ENCODE results near the gene DNAJC15. TPM values are rescaled to one million over a fixed set of nuclear protein-coding genes. Genes with fewer than 3 reads are reported as not detected.
"Not testable (repeated sequence)": the region's sequence is repeated elsewhere in the genome, so short reads cannot be mapped to it uniquely, and the experiment has no call there.

Gene DNAJC15
- total RNA-seq, 4 donors from 2014 or later, result 1.6 to 8.4 (median 4.1) TPM

GRCh38 chr13:43058318-43058674 is 34.9 kb downstream of the DNAJC15 start:
- TF ChIP-seq POLR2A (IDR thresholded peaks at IDR 0.05) (no peak), CTCF (IDR thresholded peaks at IDR 0.05) (no peak)
- WGBS, 2 donors, result 35 to 41% methylated on average over 1 of the region's 1 CpG
- H3K4me3 ChIP-seq (ENCODE audit: low read depth, poor library complexity, severe bottlenecking), result no peak overlapping the region
- intact Hi-C loops (cut with DNase I; ENCODE audit: low total_unique reads), result no loop called here
- DNase-seq (ENCODE audit: low spot score in 2 of 2), result no peak

GRCh38 chr13:43058831-43059230 is 35.4 kb downstream of the DNAJC15 start:
- no peak overlapping the region for H3K4me3 ChIP-seq (ENCODE audit: low read depth, poor library complexity, severe bottlenecking)
- intact Hi-C loops (cut with DNase I; ENCODE audit: low total_unique reads), result no loop called here
- 81% methylated on average over 6 of the region's 6 CpGs for WGBS, 2 donors
- TF ChIP-seq POLR2A (IDR thresholded peaks at IDR 0.05) (no peak), CTCF (IDR thresholded peaks at IDR 0.05) (no peak)
- DNase-seq (ENCODE audit: low spot score in 2 of 2), result no peak

GRCh38 chr13:43059779-43060178 is 36.4 kb downstream of the DNAJC15 start:
- H3K4me3 ChIP-seq (ENCODE audit: low read depth, poor library complexity, severe bottlenecking); intact Hi-C loops (cut with DNase I; ENCODE audit: low total_unique reads); DNase-seq (ENCODE audit: low spot score in 2 of 2): not testable (repeated sequence)
- 96% methylated on average over 7 of the region's 7 CpGs for WGBS, 2 donors

- H3K4me3 ChIP-seq (ENCODE audit: low read depth, poor library complexity, severe bottlenecking); intact Hi-C loops (cut with DNase I; ENCODE audit: low total_unique reads); DNase-seq (ENCODE audit: low spot score in 2 of 2): not testable (repeated sequence)
- WGBS, 2 donors, result 80 to 87% methylated on average over 4 of the region's 4 CpGs
Measured at GRCh38 chr13:43060806-43061205, 37.4 kb downstream of the DNAJC15 start.

GRCh38 chr13:43061496-43062280 is 38.3 kb downstream of the DNAJC15 start:
- 89 to 93% methylated on average over 5 of the region's 5 CpGs for WGBS, 2 donors
- TF ChIP-seq POLR2A (IDR thresholded peaks at IDR 0.05) (no peak), CTCF (IDR thresholded peaks at IDR 0.05) (no peak)
- intact Hi-C loops (cut with DNase I; ENCODE audit: low total_unique reads), result no loop called here

GRCh38 chr13:43071824-43072223 is 48.4 kb downstream of the DNAJC15 start:
- H3K4me3 ChIP-seq (ENCODE audit: low read depth, poor library complexity, severe bottlenecking), result no peak overlapping the region
- 100% methylated on average over 1 of the region's 1 CpG for WGBS, 2 donors
- TF ChIP-seq POLR2A (IDR thresholded peaks at IDR 0.05) (no peak), CTCF (IDR thresholded peaks at IDR 0.05) (no peak)
- intact Hi-C loops (cut with DNase I; ENCODE audit: low total_unique reads), result no loop called here
- DNase-seq (ENCODE audit: low spot score in 2 of 2), result no peak

More at GRCh38 chr13:43061496-43062280, 38.3 kb downstream of the DNAJC15 start:
- DNase-seq (ENCODE audit: low spot score in 2 of 2), result no peak
- no peak overlapping the region for H3K4me3 ChIP-seq (ENCODE audit: low read depth, poor library complexity, severe bottlenecking)

GRCh38 chr13:43072394-43072793 is 49.0 kb downstream of the DNAJC15 start:
- 83 to 87% methylated on average over 5 of the region's 5 CpGs for WGBS, 2 donors
- intact Hi-C loops (cut with DNase I; ENCODE audit: low total_unique reads), result no loop called here
- DNase-seq (ENCODE audit: low spot score in 2 of 2), result no peak
- no peak overlapping the region for H3K4me3 ChIP-seq (ENCODE audit: low read depth, poor library complexity, severe bottlenecking)
- TF ChIP-seq POLR2A (IDR thresholded peaks at IDR 0.05) (no peak), CTCF (IDR thresholded peaks at IDR 0.05) (no peak)

All from lower leg skin (tissue), 4 donors.